Mucosa of descending colon (tissue), 3 donors: ENCODE measurements around the gene SPINT2. TPM values are rescaled to one million over a fixed set of nuclear protein-coding genes. Genes with fewer than 3 reads are reported as not detected.

Experiments
- ATAC-seq: fragments of 200-7000 bp; cut with Tn5 transposase; one replicate; pipeline ENCODE4 v1.9.1; 2020; ENCODE audit warnings: mild to moderate bottlenecking, moderate library complexity
- DNase-seq, 3 donors: peaks; one replicate each; pipeline ENCODE4 v3.0.0-alpha.2; 2020
- H3K36me3 ChIP-seq: fragments of 200-600 bp; one replicate; pipeline ENCODE4 v1.8.0; 2021; ENCODE audit warnings: low read depth, mild to moderate bottlenecking
- H3K4me1 ChIP-seq: fragments of 200-600 bp; one replicate; pipeline ENCODE4 v1.8.0; 2021; ENCODE audit warnings: low read depth, mild to moderate bottlenecking
- H3K4me3 ChIP-seq: fragments of 200-600 bp; one replicate; pipeline ENCODE4 v1.8.0; 2021; ENCODE audit warnings: mild to moderate bottlenecking
- H3K9me3 ChIP-seq: fragments of 200-600 bp; one replicate; pipeline ENCODE4 v1.8.0; 2021; ENCODE audit warnings: mild to moderate bottlenecking
- intact Hi-C, 2 donors: fragments of 100-400 bp; cut with DNase I in 1 of 2; cut with micrococcal nuclease in 1 of 2; formaldehyde crosslinking; loops; one replicate each; pipeline versions ENCODE4 v1.11.0 to v1.11.1; 2022; cut with DNase I, micrococcal nuclease
- total RNA-seq, 3 donors: library from RNA; stranded (reverse); fragmentation: NEBNext Ultra II Directional in 2 of 3; extraction: Animal tissue kit (Norgen Biotek cat#: 25700) in 2 of 3; gene quantifications; one replicate each; pipeline versions ENCODE4 v1.2.1 to v1.2.4, GENCODE V29; 2021 to 2023
- TF ChIP-seq, protein P1 (sequence below): fragments of 200-600 bp; IDR thresholded peaks from one replicate; pipeline ENCODE4 v1.8.0; 2022; ENCODE audit warnings: antibody characterized with exemption, mild to moderate bottlenecking
- donor health status: DM: no; HTN: no; CAD: no; lungs with moderate emphysema.
- donor health status: DM: no; HTN: no; CAD: no.
- donor health status: DM: no; HTN: yes; CAD: no.

SPINT2 gene
- total RNA-seq, 3 donors from 2014 or later: 355 to 802 (median 787) TPM

GRCh38 chr19:38308006-38308766, 43.8 kb downstream of the SPINT2 start:
- intact Hi-C loops: no loop called here
- DNase-seq (no peak), ATAC-seq (no peak)
- H3K4me1 ChIP-seq: no peaks in the 10 kb centered on the region
- H3K9me3 ChIP-seq: no peaks in the 10 kb centered on the region
- TF ChIP-seq, protein P1, sequence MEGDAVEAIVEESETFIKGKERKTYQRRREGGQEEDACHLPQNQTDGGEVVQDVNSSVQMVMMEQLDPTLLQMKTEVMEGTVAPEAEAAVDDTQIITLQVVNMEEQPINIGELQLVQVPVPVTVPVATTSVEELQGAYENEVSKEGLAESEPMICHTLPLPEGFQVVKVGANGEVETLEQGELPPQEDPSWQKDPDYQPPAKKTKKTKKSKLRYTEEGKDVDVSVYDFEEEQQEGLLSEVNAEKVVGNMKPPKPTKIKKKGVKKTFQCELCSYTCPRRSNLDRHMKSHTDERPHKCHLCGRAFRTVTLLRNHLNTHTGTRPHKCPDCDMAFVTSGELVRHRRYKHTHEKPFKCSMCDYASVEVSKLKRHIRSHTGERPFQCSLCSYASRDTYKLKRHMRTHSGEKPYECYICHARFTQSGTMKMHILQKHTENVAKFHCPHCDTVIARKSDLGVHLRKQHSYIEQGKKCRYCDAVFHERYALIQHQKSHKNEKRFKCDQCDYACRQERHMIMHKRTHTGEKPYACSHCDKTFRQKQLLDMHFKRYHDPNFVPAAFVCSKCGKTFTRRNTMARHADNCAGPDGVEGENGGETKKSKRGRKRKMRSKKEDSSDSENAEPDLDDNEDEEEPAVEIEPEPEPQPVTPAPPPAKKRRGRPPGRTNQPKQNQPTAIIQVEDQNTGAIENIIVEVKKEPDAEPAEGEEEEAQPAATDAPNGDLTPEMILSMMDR: no peak
- no peak overlapping the region for H3K4me3 ChIP-seq
- H3K36me3 ChIP-seq: no peaks in the 10 kb centered on the region

DNA sequence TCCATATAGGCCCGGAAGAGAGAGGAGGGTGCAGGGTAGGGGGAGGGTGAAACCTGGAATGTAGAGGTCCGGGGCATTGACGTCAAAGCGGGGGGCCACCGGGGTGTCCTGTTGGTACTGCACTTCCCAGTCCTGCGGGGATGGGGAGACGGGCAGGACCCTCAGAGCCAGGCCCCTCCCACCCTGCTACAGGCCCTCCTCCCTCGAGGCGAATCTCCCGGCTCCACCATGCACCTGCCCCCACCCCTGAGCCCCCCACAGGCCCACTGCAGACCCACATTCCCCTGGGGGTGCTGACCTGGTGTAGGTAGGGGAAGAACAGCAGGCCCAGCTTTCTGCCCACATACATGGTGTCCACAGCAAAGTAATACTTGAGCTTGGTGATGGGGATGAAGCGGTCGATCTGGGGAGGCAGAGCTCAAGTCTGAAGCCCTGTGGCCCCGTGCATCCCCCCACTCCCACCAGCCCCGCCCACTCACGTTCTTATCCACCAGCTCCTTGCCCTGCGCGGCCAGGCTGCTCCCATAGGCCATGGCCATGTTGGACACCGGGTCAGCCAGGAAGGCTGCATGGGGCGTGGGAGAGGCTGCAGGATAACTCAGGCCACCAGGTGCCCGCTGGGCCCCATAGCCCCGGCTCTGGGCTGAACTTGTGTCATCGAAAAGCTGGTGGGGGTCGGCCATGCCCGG, 44.7 kb downstream of the SPINT2 start:
- TF ChIP-seq, protein P1: no peak
- Histone ChIP-seq H3K9me3 (no peaks in the 10 kb centered on the region), H3K36me3 (no peaks in the 10 kb centered on the region), H3K4me3 (no peak overlapping the region), H3K4me1 (no peaks in the 10 kb centered on the region)
- no peak for DNase-seq
- intact Hi-C loops: no loop called here
- ATAC-seq: no peak

DNA sequence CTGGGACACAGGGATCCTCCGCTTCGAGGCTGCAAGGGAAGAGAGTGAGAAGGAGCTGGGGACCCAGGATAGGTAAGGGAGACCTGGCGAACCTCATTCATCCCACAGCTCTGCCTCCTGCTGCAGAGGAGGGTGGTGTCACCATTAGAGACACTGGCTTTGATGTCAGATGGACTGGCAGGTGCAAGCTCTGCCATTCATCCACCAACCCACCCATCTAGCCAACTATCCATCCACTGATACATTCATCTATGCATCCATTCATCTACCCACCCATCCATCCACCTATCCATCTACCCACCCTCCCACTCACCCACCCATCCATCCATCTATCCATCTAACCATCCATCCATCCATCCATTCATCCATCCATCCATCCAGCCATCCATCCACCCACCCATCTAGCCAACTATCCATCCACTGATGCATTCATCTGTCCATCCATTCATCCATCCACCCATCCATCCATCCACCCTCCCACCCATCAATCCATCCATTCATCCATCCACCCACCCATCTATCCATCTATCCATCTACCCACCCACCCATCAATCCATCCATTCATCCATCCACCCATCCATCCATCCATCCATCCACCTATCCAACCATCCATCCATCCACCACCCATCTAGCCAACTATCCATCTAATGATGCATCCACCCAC, 45.4 kb downstream of the SPINT2 start:
- intact Hi-C loops: no loop called here
- TF ChIP-seq, protein P1: no peak

GRCh38 chr19:38310279-38310670, 45.9 kb downstream of the SPINT2 start:
- Histone ChIP-seq H3K9me3 (no peaks in the 10 kb centered on the region), H3K4me1 (peaks cover 5% of the 10 kb centered on the region), H3K36me3 (no peaks in the 10 kb centered on the region), H3K4me3 (no peak overlapping the region)
- TF ChIP-seq, protein P1: no peak
- ATAC-seq (no peak), DNase-seq (no peak)
- intact Hi-C loops: no loop called here

More for the DNA sequence above, 45.4 kb downstream of the SPINT2 start:
- Histone ChIP-seq H3K9me3 (no peaks in the 10 kb centered on the region), H3K4me1 (peaks cover under 1% of the 10 kb centered on the region), H3K4me3 (no peak overlapping the region), H3K36me3 (no peaks in the 10 kb centered on the region)
- ATAC-seq: no peak
- no peak for DNase-seq

DNA sequence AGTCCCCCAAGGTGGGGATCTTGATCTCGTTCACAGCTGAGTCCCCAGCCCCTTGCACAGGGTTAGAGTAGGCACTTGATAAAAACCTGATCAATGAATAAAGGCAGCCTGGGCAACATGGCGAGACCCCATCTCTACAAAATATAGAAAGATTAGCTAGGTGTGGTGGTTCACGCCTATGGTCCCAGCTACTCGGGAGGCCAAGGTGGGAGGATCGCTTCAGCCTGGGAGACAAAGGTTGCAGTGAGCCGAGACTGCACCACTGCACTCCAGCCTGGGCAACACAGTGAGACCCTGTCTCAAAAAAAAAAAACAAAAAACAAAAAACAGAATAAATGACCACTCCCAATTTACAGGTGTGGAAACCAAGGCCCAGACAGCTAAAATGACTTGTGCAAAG, 46.6 kb downstream of the SPINT2 start:
- H3K4me3 ChIP-seq: no peak overlapping the region
- TF ChIP-seq, protein P1: no peak
- H3K36me3 ChIP-seq: peaks cover 3% of the 10 kb centered on the region
- H3K9me3 ChIP-seq: no peaks in the 10 kb centered on the region
- DNase-seq (no peak), ATAC-seq (no peak)
- intact Hi-C loops: no loop called here
- H3K4me1 ChIP-seq: peaks cover 5% of the 10 kb centered on the region
